ENCODE measurements around the gene CDADC1. TPM values are rescaled to one million over a fixed set of nuclear protein-coding genes. Genes with fewer than 3 reads are reported as not detected.

CDADC1 gene
- total RNA-seq, 1 donor from 2014 or later = 7.2 TPM

DNA sequence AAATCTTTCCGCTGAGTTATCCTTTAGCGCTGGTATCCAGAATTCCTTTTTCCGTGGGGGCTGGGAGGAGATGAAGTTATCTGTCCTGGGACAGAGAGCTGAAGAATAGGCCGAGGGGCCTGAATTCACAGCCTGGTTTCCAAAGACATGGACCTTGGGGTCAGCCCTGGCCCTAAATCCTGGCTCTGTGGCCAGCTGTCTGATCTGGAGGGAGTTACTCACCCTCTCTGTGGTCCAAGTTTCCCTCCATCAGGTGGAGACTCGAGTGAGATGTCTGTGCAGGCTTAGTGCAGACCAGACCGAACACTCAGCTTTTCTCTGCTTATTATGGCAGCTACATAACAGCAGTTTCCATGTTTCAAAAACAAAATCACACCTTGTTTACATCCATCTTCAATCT is 59.6 kb downstream of the CDADC1 start:
- DNase-seq (ENCODE audit: low read depth) (no peak), FAIRE-seq (peak; percentile 13)
- Histone ChIP-seq H3K9ac (ENCODE audit: low read length) (no peak overlapping the region), H3K4me2 (ENCODE audit: low read length) (no peak overlapping the region), H3K9me3 (ENCODE audit: insufficient read depth, low read depth, low read length) (no peaks in the 10 kb centered on the region), H3K27me3 (ENCODE audit: insufficient read depth, low read length) (no peaks in the 10 kb centered on the region), H3K36me3 (ENCODE audit: insufficient read depth, low read length) (no peaks in the 10 kb centered on the region), H3K79me2 (ENCODE audit: insufficient read depth, low read length) (no peaks in the 10 kb centered on the region), H3K4me3 (ENCODE audit: insufficient read depth, low read depth, low read length) (no peak overlapping the region), H3K27ac (ENCODE audit: low read depth, low read length) (no peak overlapping the region), H3K4me1 (ENCODE audit: insufficient read depth, low read length) (peaks cover 17% of the 10 kb centered on the region), H2AFZ (ENCODE audit: low read depth, low read length) (no peak overlapping the region), H4K20me1 (ENCODE audit: insufficient read depth, low read length) (no peaks in the 10 kb centered on the region)
- TF ChIP-seq, protein P1, sequence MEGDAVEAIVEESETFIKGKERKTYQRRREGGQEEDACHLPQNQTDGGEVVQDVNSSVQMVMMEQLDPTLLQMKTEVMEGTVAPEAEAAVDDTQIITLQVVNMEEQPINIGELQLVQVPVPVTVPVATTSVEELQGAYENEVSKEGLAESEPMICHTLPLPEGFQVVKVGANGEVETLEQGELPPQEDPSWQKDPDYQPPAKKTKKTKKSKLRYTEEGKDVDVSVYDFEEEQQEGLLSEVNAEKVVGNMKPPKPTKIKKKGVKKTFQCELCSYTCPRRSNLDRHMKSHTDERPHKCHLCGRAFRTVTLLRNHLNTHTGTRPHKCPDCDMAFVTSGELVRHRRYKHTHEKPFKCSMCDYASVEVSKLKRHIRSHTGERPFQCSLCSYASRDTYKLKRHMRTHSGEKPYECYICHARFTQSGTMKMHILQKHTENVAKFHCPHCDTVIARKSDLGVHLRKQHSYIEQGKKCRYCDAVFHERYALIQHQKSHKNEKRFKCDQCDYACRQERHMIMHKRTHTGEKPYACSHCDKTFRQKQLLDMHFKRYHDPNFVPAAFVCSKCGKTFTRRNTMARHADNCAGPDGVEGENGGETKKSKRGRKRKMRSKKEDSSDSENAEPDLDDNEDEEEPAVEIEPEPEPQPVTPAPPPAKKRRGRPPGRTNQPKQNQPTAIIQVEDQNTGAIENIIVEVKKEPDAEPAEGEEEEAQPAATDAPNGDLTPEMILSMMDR (IDR thresholded peaks at IDR 0.05; ENCODE audit: insufficient read depth, low read depth, low read length) = no peak
- TF ChIP-seq EZH2 (IDR thresholded peaks at IDR 0.05; ENCODE audit: insufficient read depth, low read length) = no peak
- Mint-ChIP-seq H3K27me3 (ENCODE audit: low read depth, unreplicated experiment) (no peaks in the 10 kb centered on the region), H3K27ac (ENCODE audit: unreplicated experiment) (no peak overlapping the region), H3K4me1 (ENCODE audit: low read depth, unreplicated experiment) (peaks cover 3% of the 10 kb centered on the region), H3K9me3 (ENCODE audit: unreplicated experiment) (no peaks in the 10 kb centered on the region), H3K36me3 (ENCODE audit: low read depth, unreplicated experiment) (peaks cover 15% of the 10 kb centered on the region), H3K4me3 (ENCODE audit: unreplicated experiment) (no peak overlapping the region)

DNA sequence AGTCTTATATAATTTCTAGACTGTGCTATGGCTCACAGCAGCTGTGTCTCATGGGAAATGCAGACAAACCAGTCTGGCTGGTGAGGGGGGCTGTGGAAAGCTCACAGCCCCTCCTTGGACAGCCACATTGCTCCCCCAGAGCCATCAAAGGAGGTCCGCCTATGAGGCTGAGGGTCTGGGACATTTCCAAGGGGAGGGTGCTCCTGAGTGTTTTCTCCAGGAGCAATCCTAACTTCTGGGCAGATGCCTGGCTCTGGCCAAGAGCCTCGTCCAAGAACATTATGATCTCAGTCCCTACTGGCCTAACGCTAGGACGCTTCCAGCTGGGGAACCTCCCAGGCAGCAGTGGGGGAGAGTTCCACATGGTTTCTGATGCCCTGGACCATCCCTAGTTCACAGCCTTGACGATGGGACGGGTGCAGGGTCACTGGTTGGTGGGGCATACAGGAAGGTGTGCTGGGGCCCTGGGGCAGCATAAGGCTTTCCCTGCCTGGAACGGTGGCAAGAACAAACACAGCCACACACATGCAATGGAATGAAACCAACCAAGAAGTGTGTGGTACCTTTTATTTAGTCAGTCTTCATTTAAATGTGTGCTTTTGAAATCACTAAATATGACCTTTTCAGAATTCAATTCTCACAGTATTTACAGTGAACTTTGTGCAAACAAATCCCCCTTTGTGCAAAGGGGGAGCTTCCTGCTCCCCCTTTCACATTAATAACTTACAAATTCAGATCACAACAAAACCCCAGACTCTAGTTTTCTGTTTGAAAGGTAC is 60.6 kb downstream of the CDADC1 start:
- no peak overlapping the region for H3K27ac Mint-ChIP-seq (ENCODE audit: unreplicated experiment)
- peak; percentile 39 for DNase-seq (ENCODE audit: low read depth)
- Histone ChIP-seq H4K20me1 (ENCODE audit: insufficient read depth, low read length) (no peaks in the 10 kb centered on the region), H3K27ac (ENCODE audit: low read depth, low read length) (peak overlapping the region; percentile 1), H3K4me1 (ENCODE audit: insufficient read depth, low read length) (peaks cover 17% of the 10 kb centered on the region), H3K79me2 (ENCODE audit: insufficient read depth, low read length) (no peaks in the 10 kb centered on the region), H3K9me3 (ENCODE audit: insufficient read depth, low read depth, low read length) (no peaks in the 10 kb centered on the region), H3K27me3 (ENCODE audit: insufficient read depth, low read length) (no peaks in the 10 kb centered on the region), H3K4me3 (ENCODE audit: insufficient read depth, low read depth, low read length) (no peak overlapping the region), H3K9ac (ENCODE audit: low read length) (no peak overlapping the region), H3K36me3 (ENCODE audit: insufficient read depth, low read length) (no peaks in the 10 kb centered on the region), H2AFZ (ENCODE audit: low read depth, low read length) (peak overlapping the region; percentile 50), H3K4me2 (ENCODE audit: low read length) (no peak overlapping the region)
- no peak for FAIRE-seq
- peaks cover 6% of the 10 kb centered on the region for H3K4me1 Mint-ChIP-seq (ENCODE audit: low read depth, unreplicated experiment)
- TF ChIP-seq EZH2 (IDR thresholded peaks at IDR 0.05; ENCODE audit: insufficient read depth, low read length) = no peak
- TF ChIP-seq, protein P1 (IDR thresholded peaks at IDR 0.05; ENCODE audit: insufficient read depth, low read depth, low read length) = no peak
- peaks cover 12% of the 10 kb centered on the region for H3K36me3 Mint-ChIP-seq (ENCODE audit: low read depth, unreplicated experiment)
- no peak overlapping the region for H3K4me3 Mint-ChIP-seq (ENCODE audit: unreplicated experiment)
- no peaks in the 10 kb centered on the region for H3K27me3 Mint-ChIP-seq (ENCODE audit: low read depth, unreplicated experiment)
- no peaks in the 10 kb centered on the region for H3K9me3 Mint-ChIP-seq (ENCODE audit: unreplicated experiment)

- H3K27me3 ChIP-seq (ENCODE audit: insufficient read depth, low read length) = no peaks in the 10 kb centered on the region
- H3K4me1 ChIP-seq (ENCODE audit: insufficient read depth, low read length) = peaks cover 17% of the 10 kb centered on the region
- no peaks in the 10 kb centered on the region for H3K9me3 Mint-ChIP-seq (ENCODE audit: unreplicated experiment)
- FAIRE-seq (no peak), DNase-seq (ENCODE audit: low read depth) (no peak)
- H3K27me3 Mint-ChIP-seq (ENCODE audit: low read depth, unreplicated experiment) = no peaks in the 10 kb centered on the region
- H3K27ac ChIP-seq (ENCODE audit: low read depth, low read length) = no peak overlapping the region
- peaks cover 13% of the 10 kb centered on the region for H3K4me1 Mint-ChIP-seq (ENCODE audit: low read depth, unreplicated experiment)
- H3K27ac Mint-ChIP-seq (ENCODE audit: unreplicated experiment) = no peak overlapping the region
- H2AFZ ChIP-seq (ENCODE audit: low read depth, low read length) = peak overlapping the region; percentile 50
- H3K9ac ChIP-seq (ENCODE audit: low read length) = no peak overlapping the region
- H3K4me2 ChIP-seq (ENCODE audit: low read length) = peak overlapping the region; percentile 28
- no peaks in the 10 kb centered on the region for H3K9me3 ChIP-seq (ENCODE audit: insufficient read depth, low read depth, low read length)
- H3K36me3 Mint-ChIP-seq (ENCODE audit: low read depth, unreplicated experiment) = peaks cover 10% of the 10 kb centered on the region
- no peaks in the 10 kb centered on the region for H3K36me3 ChIP-seq (ENCODE audit: insufficient read depth, low read length)
- H3K4me3 Mint-ChIP-seq (ENCODE audit: unreplicated experiment) = no peak overlapping the region
- no peaks in the 10 kb centered on the region for H4K20me1 ChIP-seq (ENCODE audit: insufficient read depth, low read length)
- no peaks in the 10 kb centered on the region for H3K79me2 ChIP-seq (ENCODE audit: insufficient read depth, low read length)
- no peak overlapping the region for H3K4me3 ChIP-seq (ENCODE audit: insufficient read depth, low read depth, low read length)
- TF ChIP-seq, protein P1 (IDR thresholded peaks at IDR 0.05; ENCODE audit: insufficient read depth, low read depth, low read length) = no peak
- TF ChIP-seq EZH2 (IDR thresholded peaks at IDR 0.05; ENCODE audit: insufficient read depth, low read length) = no peak
Observed at GRCh38 chr13:49308921-49309408, 61.2 kb downstream of the CDADC1 start.
